MCF 10A (cell line): ENCODE results near the gene THPO. TPM values are rescaled to one million over a fixed set of nuclear protein-coding genes. Genes with fewer than 3 reads are reported as not detected.

Source experiments
- BruUV-seq: library from RNA; stranded (reverse); fragments of 400-500 nt; replicated peaks from 2 replicates; lab custom pipeline; 2021; lab: Mats Ljungman, UMichigan
- CTCF ChIA-PET: fragments of 300-600 bp; sonication (Branson Sonifier 250); formaldehyde crosslinking; extraction: SDS; loops from one replicate; lab custom pipeline; 2021; ENCODE audit warnings: antibody characterized with exemption, inconsistent platforms; lab: Yijun Ruan, JAX
- POLR2A ChIA-PET: fragments of 300-600, 350-650 bp; sonication (Branson Sonifier 250); formaldehyde crosslinking; extraction: SDS; loops from one replicate; lab custom pipeline; 2020; ENCODE audit warnings: antibody characterized with exemption, inconsistent platforms; lab: Yijun Ruan, JAX
- DNase-seq: peaks from one replicate; pipeline ENCODE4 v3.0.0-alpha.2; 2018; ENCODE audit not compliant: unreplicated experiment
- H3K27ac Mint-ChIP-seq: one replicate; pipeline ENCODE4 v1.8.0; 2022; ENCODE audit warnings: mild to moderate bottlenecking, low read depth, mixed read lengths; ENCODE audit not compliant: unreplicated experiment
- H3K27me3 Mint-ChIP-seq: one replicate; pipeline ENCODE4 v1.8.0; 2022; ENCODE audit warnings: mixed read lengths; ENCODE audit not compliant: insufficient read depth, unreplicated experiment
- H3K36me3 Mint-ChIP-seq: one replicate; pipeline ENCODE4 v1.8.0; 2022; ENCODE audit warnings: mild to moderate bottlenecking, moderate library complexity, mixed read lengths; ENCODE audit not compliant: insufficient read depth, unreplicated experiment
- H3K4me1 Mint-ChIP-seq: one replicate; pipeline ENCODE4 v1.8.0; 2022; ENCODE audit warnings: mixed read lengths; ENCODE audit not compliant: insufficient read depth, unreplicated experiment
- H3K4me3 Mint-ChIP-seq: one replicate; pipeline ENCODE4 v1.8.0; 2022; ENCODE audit warnings: mild to moderate bottlenecking, moderate library complexity, mixed read lengths; ENCODE audit not compliant: unreplicated experiment
- H3K9me3 Mint-ChIP-seq: one replicate; pipeline ENCODE4 v1.8.0; 2022; ENCODE audit warnings: mixed read lengths; ENCODE audit not compliant: unreplicated experiment
- CTCF ChIP-seq: fragments of 200-600 bp; IDR thresholded peaks from one replicate; pipeline ENCODE4 v1.8.0; 2022; ENCODE audit warnings: antibody characterized with exemption, mild to moderate bottlenecking; ENCODE audit not compliant: unreplicated experiment
- intact Hi-C: fragments of 100-400 bp; cut with micrococcal nuclease; formaldehyde crosslinking; loops from 2 replicates; pipeline ENCODE4 v1.14.1; 2022
- total RNA-seq: library from RNA; stranded (reverse); gene quantifications from 2 replicates; pipeline ENCODE4 v1.2.3, GENCODE V29; 2022

Gene THPO
- total RNA-seq, 1 experiment from 2014 or later, result not detected

DNA sequence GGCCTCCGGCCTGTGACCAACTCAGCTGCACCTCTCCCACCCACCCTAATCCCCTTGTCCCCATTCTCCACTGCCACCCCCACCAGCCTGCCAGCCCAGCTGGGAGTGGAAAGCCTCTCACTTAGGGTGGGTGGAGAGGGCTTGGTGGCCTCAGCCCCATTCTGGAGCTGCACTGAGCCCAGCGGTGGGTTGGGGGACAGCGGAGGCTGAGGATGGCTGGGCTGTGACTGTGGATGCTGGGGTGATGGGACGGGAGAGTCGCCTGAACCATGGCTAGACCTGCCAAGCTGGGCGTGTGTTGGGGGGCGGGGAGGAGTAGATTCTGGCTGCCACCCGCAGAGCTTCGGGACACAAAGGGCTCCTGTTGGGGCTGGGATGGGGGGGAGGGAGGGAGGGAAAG, 18.4 kb downstream of the THPO start:
- intact Hi-C loops, result no loop called here
- Mint-ChIP-seq H3K4me3 (peak overlapping the region; percentile 93), H3K27ac (no peak overlapping the region)

GRCh38 chr3:184358921-184359350, 19.1 kb downstream of the THPO start:
- CTCF ChIA-PET, result interaction anchor here (1.5 to 1.9 kb wide), 2 partner anchors 11 to 13 kb away, joined by 3 to 7 read pairs; no protein-coding TSS in a partner anchor
- Mint-ChIP-seq H3K27me3 (no peaks in the 10 kb centered on the region), H3K27ac (no peak overlapping the region), H3K36me3 (peaks cover 6% of the 10 kb centered on the region), H3K9me3 (no peaks in the 10 kb centered on the region), H3K4me1 (peaks cover 15% of the 10 kb centered on the region), H3K4me3 (no peak overlapping the region)
- POLR2A ChIA-PET, result no interaction called here
- no peak for DNase-seq
- BruUV-seq, result no TSS peak
- intact Hi-C loops, result no loop called here
- TF ChIP-seq CTCF, result no peak

More for the DNA sequence above, 18.4 kb downstream of the THPO start:
- Mint-ChIP-seq H3K36me3 (peaks cover 10% of the 10 kb centered on the region), H3K9me3 (no peaks in the 10 kb centered on the region), H3K27me3 (no peaks in the 10 kb centered on the region), H3K4me1 (peaks cover 19% of the 10 kb centered on the region)
- POLR2A ChIA-PET, result interaction anchor here (1.1 to 1.2 kb wide), 2 partner anchors 11 to 46 kb away, joined by 3 to 4 read pairs; no protein-coding TSS in a partner anchor
- no peak for DNase-seq
- CTCF ChIA-PET, result interaction anchor here (0.5 to 1.9 kb wide), 4 partner anchors 12 to 1218 kb away, joined by 3 to 7 read pairs (median 3); no protein-coding TSS in a partner anchor
- no TSS peak for BruUV-seq
- TF ChIP-seq CTCF, result no peak

DNA sequence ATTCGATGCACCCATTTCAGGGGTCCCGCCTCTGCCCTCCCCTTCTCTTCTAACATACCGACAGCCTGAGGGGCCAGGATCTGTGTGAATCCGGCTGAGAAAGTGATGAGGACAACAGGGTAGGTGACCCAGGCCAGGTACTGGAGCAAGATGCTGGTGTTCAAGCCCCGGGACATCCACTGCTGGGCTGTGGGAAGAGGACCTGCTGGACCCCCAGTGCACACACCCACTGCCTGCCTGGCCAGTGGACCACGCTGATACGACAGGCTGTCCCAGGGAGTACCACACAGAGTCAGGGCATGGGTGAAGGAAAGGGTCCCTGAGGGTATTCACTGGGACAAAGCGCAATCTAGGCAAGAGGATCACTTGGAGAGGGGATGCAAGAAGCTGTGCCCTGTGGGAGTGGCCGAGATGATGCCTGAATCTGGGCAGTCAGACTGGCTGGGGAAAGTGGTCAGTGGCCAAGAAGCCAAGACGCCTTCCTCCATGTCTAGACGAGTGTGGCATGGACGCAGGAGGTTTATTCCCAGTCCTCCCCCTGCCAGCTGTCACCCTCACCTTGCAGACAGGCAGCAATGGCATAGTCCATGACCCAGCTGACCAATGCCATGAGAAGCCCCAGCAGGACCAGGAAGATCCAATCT, 19.8 kb downstream of the THPO start:
- no peak overlapping the region for H3K4me3 Mint-ChIP-seq
- no peaks in the 10 kb centered on the region for H3K36me3 Mint-ChIP-seq
- ChIA-PET POLR2A (no interaction called here), CTCF (interaction anchor here (0.8 to 1.9 kb wide), 3 partner anchors 10 to 13 kb away, joined by 3 to 7 read pairs (median 3); no protein-coding TSS in a partner anchor)
- BruUV-seq, result no TSS peak
- H3K27me3 Mint-ChIP-seq, result no peaks in the 10 kb centered on the region
- no peak overlapping the region for H3K27ac Mint-ChIP-seq
- no peak for TF ChIP-seq CTCF
- H3K4me1 Mint-ChIP-seq, result peaks cover 15% of the 10 kb centered on the region
- DNase-seq, result no peak
- intact Hi-C loops, result no loop called here
- H3K9me3 Mint-ChIP-seq, result no peaks in the 10 kb centered on the region

GRCh38 chr3:184357248-184358123, 20.5 kb downstream of the THPO start:
- DNase-seq, result no peak
- no TSS peak for BruUV-seq
- no peaks in the 10 kb centered on the region for H3K36me3 Mint-ChIP-seq
- intact Hi-C loops, result no loop called here
- no peak for TF ChIP-seq CTCF
- H3K27me3 Mint-ChIP-seq, result no peaks in the 10 kb centered on the region
- no peaks in the 10 kb centered on the region for H3K9me3 Mint-ChIP-seq
- ChIA-PET POLR2A (interaction anchor here (0.6 kb wide), 1 partner anchor 467 kb away, joined by 4 read pairs; no protein-coding TSS in a partner anchor), CTCF (interaction anchor here (0.8 kb wide), 1 partner anchor 12 kb away, joined by 3 read pairs; no protein-coding TSS in a partner anchor)
- H3K4me1 Mint-ChIP-seq, result peaks cover 15% of the 10 kb centered on the region
- no peak overlapping the region for H3K27ac Mint-ChIP-seq
- no peak overlapping the region for H3K4me3 Mint-ChIP-seq
